Keratinocyte (primary cell): Measurements from ENCODE around the gene DISC1. TPM values are rescaled to one million over a fixed set of nuclear protein-coding genes. Genes with fewer than 3 reads are reported as not detected.

ENCODE experiments used
- DNase-seq: peaks from one replicate; pipeline ENCODE4 v3.0.0-alpha.2; 2011; ENCODE audit warnings: low read depth, missing footprints, low spot score
- FAIRE-seq: peaks from 2 replicates; lab custom pipeline; 2011; peaks lifted over from hg19 to GRCh38; lab: Jason Lieb, UNC
- H2AFZ ChIP-seq: 2 replicates; pipeline ENCODE4 v1.6.0; 2012; ENCODE audit warnings: low read length, control low read depth, inconsistent platforms; ENCODE audit not compliant: control insufficient read depth
- H3K27ac ChIP-seq: 2 replicates; pipeline ENCODE4 v1.5.1; 2011; ENCODE audit warnings: low read length; ENCODE audit not compliant: control insufficient read depth, insufficient read depth
- H3K27me3 ChIP-seq: 3 replicates; pipeline ENCODE4 v1.6.0; 2011; ENCODE audit warnings: low read length; ENCODE audit not compliant: control insufficient read depth, insufficient read depth; ENCODE audit errors: extremely low read depth
- H3K36me3 ChIP-seq, 2 experiments: 2 replicates in 1 of 2; 3 replicates in 1 of 2; pipeline ENCODE4 v1.5.1; 2011; ENCODE audit warnings: low read length in 2 of 2, mild to moderate bottlenecking in 1 of 2; ENCODE audit not compliant: control insufficient read depth in 2 of 2, insufficient read depth in 2 of 2; ENCODE audit errors: extremely low read depth in 1 of 2
- H3K4me1 ChIP-seq: 3 replicates; pipeline ENCODE4 v1.5.1; 2011; ENCODE audit warnings: low read length; ENCODE audit not compliant: control insufficient read depth, insufficient read depth; ENCODE audit errors: extremely low read depth
- H3K4me2 ChIP-seq: 3 replicates; pipeline ENCODE4 v1.6.0; 2011; ENCODE audit warnings: low read depth, low read length; ENCODE audit not compliant: control insufficient read depth, insufficient read depth; ENCODE audit errors: extremely low read depth
- H3K4me3 ChIP-seq, 3 experiments: fragments of 200-600 bp in 1 of 3; sonication (generic) in 1 of 3; 2 replicates in 2 of 3; 3 replicates in 1 of 3; pipeline ENCODE4 v1.5.1; 2011 to 2016; ENCODE audit warnings: low read length in 3 of 3, mild to moderate bottlenecking in 3 of 3, control low read depth in 2 of 3, inconsistent platforms in 1 of 3, low read depth in 1 of 3, mixed read lengths in 1 of 3, mixed run types in 1 of 3, moderate library complexity in 1 of 3; ENCODE audit not compliant: control insufficient read depth in 2 of 3, insufficient read depth in 2 of 3; ENCODE audit errors: extremely low read depth in 1 of 3
- H3K79me2 ChIP-seq: 2 replicates; pipeline ENCODE4 v1.6.0; 2012; ENCODE audit warnings: low read length; ENCODE audit not compliant: control insufficient read depth, insufficient read depth
- H3K9ac ChIP-seq: 3 replicates; pipeline ENCODE4 v1.6.0; 2011; ENCODE audit warnings: low read length; ENCODE audit not compliant: control insufficient read depth, insufficient read depth; ENCODE audit errors: extremely low read depth
- H3K9me1 ChIP-seq: 3 replicates; pipeline ENCODE4 v1.6.0; 2011; ENCODE audit warnings: low read length; ENCODE audit not compliant: control insufficient read depth, insufficient read depth; ENCODE audit errors: extremely low read depth
- H3K9me3 ChIP-seq: 2 replicates; pipeline ENCODE4 v1.5.1; 2012; ENCODE audit warnings: low read depth, low read length; ENCODE audit not compliant: control insufficient read depth
- H4K20me1 ChIP-seq: 3 replicates; pipeline ENCODE4 v1.6.0; 2011; ENCODE audit warnings: low read length; ENCODE audit not compliant: control insufficient read depth, insufficient read depth; ENCODE audit errors: extremely low read depth
- EZH2 ChIP-seq: IDR thresholded peaks from one replicate; pipeline ENCODE4 v1.6.1; 2012; ENCODE audit warnings: inconsistent platforms, mild to moderate bottlenecking, low read length, moderate library complexity
- dilution Hi-C: fragments of 300-500 bp; cut with MboI; formaldehyde crosslinking; loops from one replicate; pipeline ENCODE4 v1.7.0; 2020; ENCODE audit warnings: low sequenced_read_pairs; ENCODE audit not compliant: extremely low pct_ligation_motif_present
- polyA plus RNA-seq, 5 experiments: library from polyadenylated mRNA; depleted of rRNA in 3 of 5; stranded (reverse) in 3 of 5; stranded (forward) in 1 of 5; unstranded in 1 of 5; fragments of >200 nt; gene quantifications; 1 replicate in 1 of 5; 2 replicates in 3 of 5; 3 replicates in 1 of 5; pipeline versions ENCODE4 v1.2.1 to v1.2.3, GENCODE V29; 2011 to 2012; ENCODE audit warnings: missing spikeins in 2 of 5, low read depth in 1 of 5, low replicate concordance in 1 of 5
- TF ChIP-seq, protein P1 (sequence below), 3 experiments: IDR thresholded peaks in 1 of 3; conservative IDR thresholded peaks in 1 of 3; optimal IDR thresholded peaks in 1 of 3; 2 replicates in 2 of 3; 3 replicates in 1 of 3; pipeline versions ENCODE3 to v1.5.1; 2011; ENCODE audit warnings: low read length in 3 of 3, mild to moderate bottlenecking in 3 of 3, moderate library complexity in 2 of 3, control low read depth in 1 of 3, inconsistent platforms in 1 of 3; ENCODE audit not compliant: insufficient read depth in 2 of 3; ENCODE audit errors: extremely low read depth in 1 of 3

Gene DISC1
- polyA plus RNA-seq, 1 donor (not counting 4 experiments of a cell fraction or from before 2014, with no cell fraction given), result 0.47 TPM

DNA sequence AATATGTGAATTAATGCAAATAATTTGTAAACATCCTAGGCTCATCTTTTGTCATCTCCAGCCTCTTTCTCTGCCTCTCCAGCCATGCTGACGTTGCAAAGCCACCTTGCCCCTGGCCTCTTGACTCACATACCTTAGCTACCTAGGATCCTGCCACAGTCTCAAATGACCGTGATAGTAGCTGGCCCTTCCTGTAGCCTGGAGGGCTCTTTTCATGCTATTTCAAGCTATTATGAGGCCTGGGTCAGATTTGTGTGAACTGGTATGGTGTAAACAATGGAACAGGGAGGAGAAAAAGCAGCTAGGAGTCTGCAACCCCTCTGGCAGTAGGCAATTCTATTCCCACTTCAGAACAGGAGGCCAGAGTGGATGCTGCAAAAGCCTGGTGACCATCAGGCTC lies 337.7 kb downstream of the DISC1 start:
- Histone ChIP-seq H3K79me2 (no peaks in the 10 kb centered on the region), H3K9me3 (no peaks in the 10 kb centered on the region), H3K4me2 (no peak overlapping the region), H3K27ac (no peak overlapping the region), H3K4me1 (no peaks in the 10 kb centered on the region), H4K20me1 (no peaks in the 10 kb centered on the region), H2AFZ (no peak overlapping the region), H3K9ac (no peak overlapping the region), H3K4me3 (no peak overlapping the region), H3K9me1 (no peaks in the 10 kb centered on the region), H3K36me3 (no peaks in the 10 kb centered on the region), H3K27me3 (peaks cover 23% of the 10 kb centered on the region)
- FAIRE-seq (no peak), DNase-seq (no peak)
- dilution Hi-C loops, result no loop called here
- no peak for TF ChIP-seq EZH2
- TF ChIP-seq, protein P1, sequence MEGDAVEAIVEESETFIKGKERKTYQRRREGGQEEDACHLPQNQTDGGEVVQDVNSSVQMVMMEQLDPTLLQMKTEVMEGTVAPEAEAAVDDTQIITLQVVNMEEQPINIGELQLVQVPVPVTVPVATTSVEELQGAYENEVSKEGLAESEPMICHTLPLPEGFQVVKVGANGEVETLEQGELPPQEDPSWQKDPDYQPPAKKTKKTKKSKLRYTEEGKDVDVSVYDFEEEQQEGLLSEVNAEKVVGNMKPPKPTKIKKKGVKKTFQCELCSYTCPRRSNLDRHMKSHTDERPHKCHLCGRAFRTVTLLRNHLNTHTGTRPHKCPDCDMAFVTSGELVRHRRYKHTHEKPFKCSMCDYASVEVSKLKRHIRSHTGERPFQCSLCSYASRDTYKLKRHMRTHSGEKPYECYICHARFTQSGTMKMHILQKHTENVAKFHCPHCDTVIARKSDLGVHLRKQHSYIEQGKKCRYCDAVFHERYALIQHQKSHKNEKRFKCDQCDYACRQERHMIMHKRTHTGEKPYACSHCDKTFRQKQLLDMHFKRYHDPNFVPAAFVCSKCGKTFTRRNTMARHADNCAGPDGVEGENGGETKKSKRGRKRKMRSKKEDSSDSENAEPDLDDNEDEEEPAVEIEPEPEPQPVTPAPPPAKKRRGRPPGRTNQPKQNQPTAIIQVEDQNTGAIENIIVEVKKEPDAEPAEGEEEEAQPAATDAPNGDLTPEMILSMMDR (optimal IDR thresholded peaks at IDR 0.05 in 1 of 3, IDR thresholded peaks at IDR 0.05 in 1 of 3, conservative IDR thresholded peaks at IDR 0.05 in 1 of 3; ENCODE audit: extremely low read depth in 1 of 3, insufficient read depth in 2 of 3, low read length in 3 of 3), result no peak

DNA sequence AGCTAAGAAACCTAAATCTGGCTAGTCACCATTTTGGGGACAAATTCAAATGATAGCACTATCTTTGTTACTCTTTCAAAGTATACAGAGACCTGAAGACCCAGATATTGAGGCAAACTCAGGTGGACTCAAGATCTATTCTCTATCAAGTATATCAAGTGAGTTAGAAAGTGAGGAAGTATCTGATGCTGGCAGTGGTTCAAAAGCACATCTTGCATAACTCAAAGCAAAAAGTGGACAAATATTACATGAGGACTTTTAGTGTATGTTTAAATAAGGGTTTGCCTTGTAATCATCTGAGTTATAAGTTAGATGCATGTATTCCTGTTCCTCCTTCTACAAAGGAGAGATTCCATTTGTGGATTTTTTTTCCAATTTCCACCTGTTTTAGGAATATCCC lies 338.4 kb downstream of the DISC1 start:
- H3K79me2 ChIP-seq, result no peaks in the 10 kb centered on the region
- dilution Hi-C loops, result no loop called here
- H2AFZ ChIP-seq, result no peak overlapping the region
- H3K9ac ChIP-seq, result no peak overlapping the region
- H4K20me1 ChIP-seq, result no peaks in the 10 kb centered on the region
- TF ChIP-seq, protein P1 (optimal IDR thresholded peaks at IDR 0.05 in 1 of 3, IDR thresholded peaks at IDR 0.05 in 1 of 3, conservative IDR thresholded peaks at IDR 0.05 in 1 of 3; ENCODE audit: extremely low read depth in 1 of 3, insufficient read depth in 2 of 3, low read length in 3 of 3), result no peak
- TF ChIP-seq EZH2, result no peak
- no peak overlapping the region for H3K27ac ChIP-seq
- no peaks in the 10 kb centered on the region for H3K9me3 ChIP-seq
- H3K9me1 ChIP-seq, result no peaks in the 10 kb centered on the region
- FAIRE-seq (no peak), DNase-seq (no peak)
- no peaks in the 10 kb centered on the region for H3K36me3 ChIP-seq
- H3K4me3 ChIP-seq, result no peak overlapping the region
- no peaks in the 10 kb centered on the region for H3K4me1 ChIP-seq
- H3K4me2 ChIP-seq, result no peak overlapping the region
- H3K27me3 ChIP-seq, result peaks cover 23% of the 10 kb centered on the region
